Erythroblast (primary cell): ENCODE results near the gene ATG10.
"Not testable (repeated sequence)": the region's sequence is repeated elsewhere in the genome, so short reads cannot be mapped to it uniquely, and the experiment has no call there.

Experiments used
- DNase-seq, 2 experiments: peaks; one replicate each; lab custom pipeline; 2025; lab: John Stamatoyannopoulos, UW
- GATA1 ChIP-seq: IDR thresholded peaks from 2 replicates; pipeline ENCODE4 v1.6.1; 2011; ENCODE audit warnings: low read depth, mild to moderate bottlenecking, control low read depth, low read length, moderate library complexity
- POLR2A ChIP-seq: IDR thresholded peaks from 2 replicates; pipeline ENCODE4 v1.6.1; 2011; ENCODE audit warnings: mild to moderate bottlenecking, low read length

ATG10 gene

DNA sequence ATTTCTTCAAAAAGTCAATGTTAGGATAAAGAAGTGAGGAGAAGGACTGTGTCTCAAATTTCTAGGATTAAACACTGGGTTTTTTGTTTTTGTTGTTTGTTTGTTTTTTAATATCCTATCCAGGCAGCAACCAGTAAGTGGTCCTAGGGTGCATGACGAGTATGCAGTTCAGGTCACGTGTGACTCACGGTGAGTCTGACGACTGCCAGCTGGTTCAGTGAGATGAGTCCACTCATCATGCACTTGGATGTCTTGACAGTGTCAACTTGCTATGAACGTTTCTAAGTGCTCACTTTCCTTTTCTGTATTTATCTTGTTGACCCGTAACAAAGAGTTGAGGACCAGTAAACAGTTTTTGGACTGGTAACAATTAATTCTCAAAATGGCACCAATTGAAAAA, 32.7 kb downstream of the ATG10 start:
- TF ChIP-seq GATA1: no peak
- no peak for TF ChIP-seq POLR2A
- no peak for DNase-seq

DNA sequence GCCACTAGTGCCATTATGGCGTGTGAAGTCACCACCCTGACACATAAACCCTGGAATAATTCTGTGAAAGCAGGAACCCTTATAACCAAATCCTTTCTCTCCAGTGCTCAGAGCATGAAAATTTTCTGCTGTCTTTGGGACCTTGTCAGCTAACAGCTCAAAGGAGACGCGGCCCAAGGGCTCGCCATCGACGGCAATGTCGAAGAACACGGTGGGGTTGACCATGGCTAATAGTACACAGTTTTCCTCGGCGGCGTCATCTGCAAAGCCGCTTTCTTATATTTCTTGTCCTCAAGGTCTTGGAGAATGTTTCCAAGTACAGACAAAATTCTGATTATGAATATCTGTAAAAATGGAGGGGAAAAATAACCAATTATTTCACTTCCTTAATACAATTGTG, 38.0 kb downstream of the ATG10 start:
- not testable (repeated sequence) for DNase-seq

DNA sequence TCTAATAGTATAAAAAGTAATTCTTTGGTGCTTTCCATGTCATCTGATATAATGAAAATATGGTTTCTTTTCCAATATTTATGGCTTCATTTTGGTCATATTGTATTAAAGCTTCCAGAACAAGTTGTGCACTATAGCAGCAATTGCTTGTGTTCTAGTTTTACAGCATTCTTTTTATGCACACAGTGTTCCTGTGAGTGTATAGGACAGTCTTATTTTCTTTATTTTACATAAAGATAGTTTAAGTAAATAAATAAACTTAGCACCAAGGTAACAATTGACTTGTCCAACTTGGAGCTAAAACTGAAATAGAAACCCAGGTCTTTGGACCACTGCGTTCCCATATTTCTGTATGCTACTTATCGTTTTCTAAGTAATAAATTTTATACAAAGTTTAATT, 38.9 kb downstream of the ATG10 start:
- no peak for DNase-seq
- no peak for TF ChIP-seq GATA1

DNA sequence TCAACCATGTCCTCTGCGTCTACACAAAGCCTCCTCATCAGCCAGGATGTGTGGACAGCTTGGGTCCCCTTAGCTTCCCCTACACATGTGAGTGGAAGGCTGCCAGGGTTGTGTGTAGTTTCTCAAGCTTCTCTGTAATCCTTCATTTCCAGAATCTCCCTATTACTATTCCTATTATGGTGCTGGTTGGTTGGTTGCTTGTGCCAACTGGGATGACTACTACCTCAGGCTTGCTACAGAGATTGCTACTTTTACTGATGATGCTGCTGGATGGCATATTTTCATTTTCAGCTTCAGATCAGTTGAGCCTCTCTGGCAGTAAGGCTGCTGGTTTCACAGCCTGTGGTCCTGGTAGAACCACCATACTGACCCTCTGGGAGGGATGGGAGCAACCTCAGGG, 39.9 kb downstream of the ATG10 start:
- no peak for DNase-seq
- no peak for TF ChIP-seq GATA1
- no peak for TF ChIP-seq POLR2A

DNA sequence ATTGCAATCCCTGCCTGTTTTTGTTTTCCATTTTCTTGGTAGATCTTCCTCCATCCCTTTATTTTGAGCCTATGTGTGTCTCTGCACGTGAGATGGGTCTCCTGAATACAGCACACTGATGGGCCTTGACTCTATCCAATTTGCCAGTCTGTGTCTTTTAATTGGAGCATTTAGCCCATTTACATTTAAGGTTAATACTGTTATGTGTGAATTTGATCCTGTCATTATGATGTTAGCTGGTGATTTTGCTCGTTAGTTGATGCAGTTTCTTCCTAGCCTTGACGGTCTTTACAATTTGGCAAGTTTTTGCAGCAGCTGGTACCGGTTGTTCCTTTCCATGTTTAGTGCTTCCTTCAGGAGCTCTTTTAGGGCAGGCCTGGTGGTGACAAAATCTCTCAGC, 42.8 kb downstream of the ATG10 start:
- not testable (repeated sequence) for DNase-seq

DNA sequence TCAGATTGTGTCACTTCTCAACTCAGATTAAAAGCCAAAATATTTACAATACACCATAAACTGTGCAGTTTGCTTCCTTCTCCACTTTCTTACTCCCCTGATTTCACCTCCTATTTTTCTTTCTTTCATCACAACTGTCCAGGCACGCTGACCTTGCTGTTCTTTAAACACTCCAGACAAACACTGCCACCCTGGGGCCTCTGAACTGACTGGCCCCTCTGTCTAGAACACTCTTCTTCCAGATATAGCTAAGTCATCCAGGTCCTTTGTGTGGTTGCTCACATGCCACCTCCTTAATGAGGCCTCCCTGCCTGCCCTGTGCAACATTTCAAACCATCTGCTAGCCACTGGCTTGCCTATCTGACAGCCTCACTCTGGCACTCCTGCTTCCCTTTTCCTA, 46.6 kb downstream of the ATG10 start:
- DNase-seq: peak; percentile 36 to 51
- no peak for TF ChIP-seq POLR2A
- TF ChIP-seq GATA1: no peak

DNA sequence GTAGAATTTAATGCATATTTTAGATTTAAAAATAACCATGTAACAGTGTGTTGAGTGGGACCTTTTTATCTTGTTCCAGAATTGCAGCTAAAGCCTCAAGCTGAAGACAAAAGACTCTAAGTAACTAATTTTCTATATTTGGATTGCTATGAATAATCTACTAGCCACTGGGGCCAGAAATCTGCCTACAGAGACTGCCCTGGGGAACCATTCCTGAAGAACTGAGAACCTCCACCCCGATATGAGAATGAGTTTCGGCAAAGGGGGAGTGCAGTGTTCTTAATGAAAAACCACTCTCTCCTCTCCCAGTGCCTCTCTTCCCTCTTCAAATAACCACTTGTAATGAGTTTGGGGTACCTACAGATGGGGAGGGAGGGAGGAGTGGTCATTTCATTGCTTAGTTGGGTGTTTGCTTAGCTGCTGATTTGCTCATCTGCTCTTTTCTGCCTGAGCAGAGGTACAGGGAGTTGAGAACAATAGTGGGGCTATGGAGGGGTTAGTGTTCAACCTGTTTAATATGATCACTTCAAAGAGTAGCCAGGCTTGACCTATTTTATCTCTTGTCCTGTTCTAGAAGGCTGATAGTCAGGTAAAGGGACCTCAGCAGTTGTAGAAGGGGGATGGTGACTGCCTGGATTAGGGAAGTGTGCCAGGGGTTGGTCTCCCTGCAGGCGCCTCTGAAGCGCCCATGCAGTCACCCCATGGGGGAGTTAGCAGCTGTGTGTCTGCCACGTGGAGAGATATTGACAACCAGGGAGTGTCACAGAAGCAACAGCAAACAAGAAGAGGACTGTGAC, 47.7 kb downstream of the ATG10 start:
- DNase-seq: no peak
- no peak for TF ChIP-seq GATA1
- no peak for TF ChIP-seq POLR2A

DNA sequence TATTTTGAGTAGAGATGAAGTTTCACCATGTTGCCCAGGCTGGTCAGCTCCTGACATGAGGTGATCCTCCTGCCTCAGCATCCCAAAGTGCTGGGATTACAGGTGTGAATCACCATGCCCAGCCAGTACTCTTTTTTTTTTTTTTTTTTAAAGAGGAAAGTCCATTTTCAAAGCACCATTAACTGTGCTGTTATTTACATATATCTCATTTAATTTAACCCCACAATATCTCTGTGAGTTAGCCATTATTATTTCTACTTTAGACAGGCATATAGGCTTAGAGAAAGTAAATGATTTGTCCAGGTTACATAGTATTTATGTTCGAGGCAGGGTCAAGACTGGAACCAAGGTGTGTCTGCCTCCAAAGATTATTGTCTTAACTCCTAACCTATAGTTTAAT, 50.7 kb downstream of the ATG10 start:
- DNase-seq: no peak
- TF ChIP-seq POLR2A: no peak
- TF ChIP-seq GATA1: no peak

DNA sequence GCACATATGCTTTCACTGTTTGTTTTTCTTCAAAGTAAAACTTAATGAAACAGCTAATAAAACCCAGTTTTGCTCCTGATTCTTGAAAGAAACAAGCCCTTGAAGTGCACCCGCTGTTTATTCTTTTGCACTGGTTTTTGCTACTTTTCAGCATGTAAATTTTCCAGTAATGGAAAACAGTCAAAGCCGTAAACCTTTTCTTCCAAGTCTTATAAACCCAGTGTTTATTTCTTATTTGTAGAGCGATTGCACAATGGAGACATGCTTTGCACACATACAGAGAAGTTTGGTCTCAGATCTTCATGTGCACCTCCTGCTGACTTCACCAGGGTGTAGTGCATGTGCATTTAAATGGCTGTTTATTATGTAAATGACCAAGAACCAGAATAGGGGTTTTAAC, 51.8 kb downstream of the ATG10 start:
- TF ChIP-seq POLR2A: no peak
- TF ChIP-seq GATA1: no peak
- no peak for DNase-seq

DNA sequence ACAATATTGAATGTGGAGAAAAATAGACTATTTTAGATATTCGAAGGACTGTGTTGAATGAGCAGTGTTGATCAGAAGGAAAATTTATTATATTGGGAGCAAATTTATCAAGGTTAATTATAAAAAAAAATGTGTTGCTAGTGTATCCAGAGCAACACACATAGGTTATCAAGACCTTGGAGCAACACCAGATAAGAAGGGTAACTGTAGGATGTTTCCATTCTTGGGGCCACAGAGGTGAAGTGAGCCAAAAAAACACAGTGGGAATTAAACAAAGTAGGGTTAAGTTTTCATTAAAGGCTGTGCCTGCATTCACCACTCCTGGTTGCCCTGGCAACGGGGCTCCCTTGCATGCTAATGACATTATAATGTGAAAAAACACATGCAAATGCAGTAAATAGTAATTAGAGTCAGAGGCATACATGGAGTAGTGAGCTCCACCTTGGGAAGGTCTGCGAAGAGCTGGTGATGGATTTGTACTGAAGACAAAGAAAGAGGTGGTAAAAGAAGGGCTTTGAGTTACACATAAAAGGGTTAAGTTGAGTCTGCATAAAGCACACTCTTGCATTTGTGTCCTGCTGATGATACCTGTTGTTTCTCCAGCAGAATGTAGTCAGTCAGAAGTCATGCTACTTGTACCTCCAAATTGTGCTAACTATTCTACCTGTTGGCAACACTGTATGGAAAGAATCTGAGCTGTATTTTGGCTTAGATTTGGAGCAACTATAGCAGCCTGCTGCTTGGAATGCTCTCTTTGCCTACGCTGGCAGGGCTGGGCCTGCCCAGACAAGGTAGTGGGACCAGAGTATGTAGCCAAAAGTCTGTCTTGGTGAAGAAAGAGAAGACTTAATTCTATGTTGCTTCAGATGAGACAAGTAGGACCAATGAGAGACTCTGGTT, 59.6 kb downstream of the ATG10 start:
- DNase-seq: peak in 1 of 2 experiments; percentile 5
- TF ChIP-seq POLR2A: no peak
- TF ChIP-seq GATA1: no peak

DNA sequence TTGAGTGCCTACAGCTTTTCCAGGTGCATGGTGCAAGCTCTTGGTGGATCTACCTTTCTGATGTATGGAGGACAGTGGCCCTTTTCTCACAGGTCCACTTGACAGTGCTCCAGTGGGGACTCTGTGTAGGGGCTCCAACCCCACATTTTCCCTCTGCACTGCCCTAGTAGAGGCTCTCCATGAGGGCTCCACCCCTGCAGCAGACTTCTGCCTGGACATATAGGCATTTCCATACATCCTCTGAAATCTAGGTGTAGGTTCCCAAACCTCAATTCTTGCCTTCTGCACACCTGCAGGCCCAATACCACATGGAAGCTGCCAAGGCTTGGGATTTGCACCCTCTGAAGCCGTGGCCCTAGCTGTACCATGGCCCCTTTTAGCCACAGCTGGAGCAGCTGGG, 71.1 kb downstream of the ATG10 start:
- not testable (repeated sequence) for DNase-seq

DNA sequence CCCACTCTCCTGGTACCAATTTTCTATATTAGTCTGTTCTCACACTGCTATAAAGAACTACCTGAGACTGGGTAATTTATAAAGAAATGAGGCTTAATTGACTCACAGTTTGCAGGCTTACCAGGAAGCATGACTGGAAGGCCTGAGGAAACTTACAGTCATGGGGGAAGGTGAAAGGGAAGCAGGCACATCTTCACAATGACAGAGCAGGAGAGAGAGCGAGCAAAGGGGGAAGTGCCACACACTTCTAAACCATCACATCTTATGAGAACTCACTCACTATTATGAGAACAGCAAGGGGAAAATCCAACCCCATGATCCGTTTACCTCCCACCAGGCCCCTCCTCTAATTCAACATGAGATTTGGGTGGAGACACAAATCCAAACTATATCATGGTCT, 72.2 kb downstream of the ATG10 start:
- TF ChIP-seq GATA1 (no peak), POLR2A (no peak)
- DNase-seq: no peak

DNA sequence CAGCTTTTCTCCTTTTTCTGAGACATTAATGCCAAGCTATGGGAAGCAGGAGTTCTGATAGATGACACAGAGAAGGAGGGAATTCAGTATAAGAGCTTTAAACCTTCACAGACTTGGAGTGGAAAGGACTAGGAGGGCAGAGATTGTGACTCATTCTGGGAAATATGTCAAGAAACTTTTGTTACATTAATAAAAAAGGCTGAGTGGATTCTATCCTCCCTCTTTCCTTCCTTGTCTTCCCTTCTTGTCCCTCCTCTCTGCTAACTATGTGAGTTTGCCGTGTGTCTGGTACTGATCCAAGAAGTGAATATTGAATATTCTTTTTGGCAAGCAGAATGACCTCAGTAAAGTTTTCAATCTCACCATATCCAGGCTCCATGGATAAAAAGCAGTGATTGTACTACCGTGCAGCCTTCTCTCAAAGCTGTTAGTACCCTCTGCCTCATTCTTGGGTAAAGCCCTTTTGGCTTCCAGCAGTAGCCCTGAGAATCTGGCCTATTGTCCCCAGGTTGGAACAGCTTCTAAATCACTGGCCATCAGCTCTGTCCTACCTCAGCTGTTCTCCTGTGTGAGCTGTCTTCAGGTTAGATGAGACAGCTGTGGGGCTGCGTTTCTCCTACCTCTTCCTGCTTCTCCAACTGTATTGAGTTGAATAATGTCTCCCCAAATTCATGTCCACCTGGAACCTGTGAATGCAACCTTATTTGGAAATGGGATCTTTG, 73.9 kb downstream of the ATG10 start:
- TF ChIP-seq POLR2A (no peak), GATA1 (no peak)
- no peak for DNase-seq

DNA sequence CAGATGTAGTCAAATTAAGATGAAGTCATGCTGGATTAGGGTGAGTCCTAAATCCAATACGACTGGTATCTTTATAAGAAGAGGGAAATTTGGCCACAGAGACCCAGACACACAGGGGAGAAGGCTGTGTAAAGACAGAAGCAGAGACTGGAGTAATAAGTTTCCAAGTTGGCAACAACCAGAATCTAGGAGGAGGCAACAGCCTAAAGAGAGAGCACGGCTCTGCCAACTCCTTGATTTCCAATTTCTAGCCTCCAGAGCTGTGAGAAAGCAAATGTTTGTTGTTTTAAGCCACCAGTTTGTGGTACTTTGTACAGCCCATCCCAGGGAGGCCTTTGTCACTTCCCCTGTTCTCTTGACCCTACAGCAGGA, 74.4 kb downstream of the ATG10 start:
- TF ChIP-seq GATA1 (no peak), POLR2A (no peak)
- DNase-seq: no peak
